ENCODE measurements around the gene UGT1A8.
"Not testable (repeated sequence)": the region's sequence is repeated elsewhere in the genome, so short reads cannot be mapped to it uniquely, and the experiment has no call there.

Gene UGT1A8

DNA sequence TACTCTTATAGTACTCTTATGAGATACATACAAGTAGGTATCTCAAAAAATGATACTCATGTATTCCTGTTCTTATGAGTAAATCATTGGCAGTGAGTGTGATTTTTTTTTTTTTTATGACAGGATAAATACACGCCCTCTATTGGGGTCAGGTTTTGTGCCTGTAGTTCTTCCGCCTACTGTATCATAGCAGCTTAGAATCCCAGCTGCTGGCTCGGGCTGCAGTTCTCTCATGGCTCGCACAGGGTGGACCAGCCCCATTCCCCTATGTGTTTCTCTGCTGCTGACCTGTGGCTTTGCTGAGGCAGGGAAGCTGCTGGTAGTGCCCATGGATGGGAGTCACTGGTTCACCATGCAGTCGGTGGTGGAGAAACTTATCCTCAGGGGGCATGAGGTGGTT lies at the start of gene UGT1A8:
Gene UGT1A8, plus strand, starts transcription at position 158 of the 400 bp plus-strand sequence. Its CDS starts 75 bp downstream, at position 233.
- H3K4me1 Mint-ChIP-seq (ENCODE audit: low read depth); H3K27ac Mint-ChIP-seq; H3K4me3 Mint-ChIP-seq; H3K9me3 Mint-ChIP-seq; H3K36me3 Mint-ChIP-seq (ENCODE audit: low read depth): not testable (repeated sequence)
- peaks cover 24% of the 10 kb centered on the region for H3K27me3 Mint-ChIP-seq (ENCODE audit: low read depth)

GRCh38 chr2:233571001-233571400 lies 46.4 kb upstream of the UGT1A8 start:
- H3K27ac Mint-ChIP-seq: no peak overlapping the region
- no peaks in the 10 kb centered on the region for H3K4me1 Mint-ChIP-seq (ENCODE audit: low read depth)
- peaks cover 33% of the 10 kb centered on the region for H3K27me3 Mint-ChIP-seq (ENCODE audit: low read depth)
- no peaks in the 10 kb centered on the region for H3K36me3 Mint-ChIP-seq (ENCODE audit: low read depth)
- H3K4me3 Mint-ChIP-seq: no peak overlapping the region
- H3K9me3 Mint-ChIP-seq: no peaks in the 10 kb centered on the region

GRCh38 chr2:233571462-233571861 lies 46.0 kb upstream of the UGT1A8 start:
- Mint-ChIP-seq H3K27me3 (ENCODE audit: low read depth) (peaks cover 33% of the 10 kb centered on the region), H3K4me3 (no peak overlapping the region), H3K27ac (no peak overlapping the region), H3K9me3 (no peaks in the 10 kb centered on the region), H3K4me1 (ENCODE audit: low read depth) (no peaks in the 10 kb centered on the region), H3K36me3 (ENCODE audit: low read depth) (no peaks in the 10 kb centered on the region)

GRCh38 chr2:233572468-233572867 lies 45.0 kb upstream of the UGT1A8 start:
- no peaks in the 10 kb centered on the region for H3K4me1 Mint-ChIP-seq (ENCODE audit: low read depth)
- peaks cover 38% of the 10 kb centered on the region for H3K27me3 Mint-ChIP-seq (ENCODE audit: low read depth)
- H3K9me3 Mint-ChIP-seq: no peaks in the 10 kb centered on the region
- no peak overlapping the region for H3K27ac Mint-ChIP-seq
- H3K36me3 Mint-ChIP-seq (ENCODE audit: low read depth): no peaks in the 10 kb centered on the region
- H3K4me3 Mint-ChIP-seq: no peak overlapping the region

- H3K27me3 Mint-ChIP-seq (ENCODE audit: low read depth): peaks cover 19% of the 10 kb centered on the region
- not testable (repeated sequence) for H3K36me3 Mint-ChIP-seq (ENCODE audit: low read depth); H3K27ac Mint-ChIP-seq; H3K9me3 Mint-ChIP-seq; H3K4me1 Mint-ChIP-seq (ENCODE audit: low read depth); H3K4me3 Mint-ChIP-seq
Observed at GRCh38 chr2:233577341-233577740, 40.1 kb upstream of the UGT1A8 start.

DNA sequence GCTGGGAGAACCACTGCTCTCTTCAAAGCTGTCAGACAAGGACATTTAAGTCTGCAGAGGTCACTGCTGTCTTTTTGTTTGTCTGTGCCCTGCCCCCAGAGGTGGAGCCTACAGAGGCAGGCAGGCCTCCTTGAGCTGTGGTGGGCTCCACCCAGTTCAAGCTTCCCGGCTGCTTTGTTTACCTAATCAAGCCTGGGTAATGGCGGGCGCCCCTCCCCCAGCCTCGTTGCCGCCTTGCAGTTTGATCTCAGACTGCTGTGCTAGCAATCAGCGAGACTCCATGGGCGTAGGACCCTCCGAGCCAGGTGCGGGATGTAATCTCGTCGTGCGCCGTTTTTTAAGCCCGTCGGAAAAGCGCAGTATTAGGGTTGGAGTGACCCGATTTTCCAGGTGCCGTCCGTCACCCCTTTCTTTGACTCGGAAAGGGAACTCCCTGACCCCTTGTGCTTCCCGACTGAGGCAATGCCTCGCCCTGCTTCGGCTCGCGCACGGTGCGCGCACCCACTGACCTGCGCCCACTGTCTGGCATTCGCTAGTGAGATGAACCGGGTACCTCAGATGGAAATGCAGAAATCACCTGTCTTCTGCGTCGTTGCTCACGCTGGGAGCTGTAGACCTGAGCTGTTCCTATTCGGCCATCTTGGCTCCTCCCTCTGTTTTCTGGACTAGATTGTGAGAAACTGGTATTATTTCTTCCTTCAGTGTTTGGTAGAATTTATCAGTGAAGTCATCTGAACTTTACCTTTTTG lies 34.0 kb upstream of the UGT1A8 start:
- not testable (repeated sequence) for H3K36me3 Mint-ChIP-seq (ENCODE audit: low read depth)

GRCh38 chr2:233584210-233584609 lies 33.2 kb upstream of the UGT1A8 start:
- H3K4me3 Mint-ChIP-seq: no peak overlapping the region
- no peaks in the 10 kb centered on the region for H3K36me3 Mint-ChIP-seq (ENCODE audit: low read depth)
- H3K27me3 Mint-ChIP-seq (ENCODE audit: low read depth): peaks cover 23% of the 10 kb centered on the region
- H3K9me3 Mint-ChIP-seq: no peaks in the 10 kb centered on the region
- H3K4me1 Mint-ChIP-seq (ENCODE audit: low read depth): no peaks in the 10 kb centered on the region
- no peak overlapping the region for H3K27ac Mint-ChIP-seq

More for the DNA sequence above, 34.0 kb upstream of the UGT1A8 start:
- H3K4me1 Mint-ChIP-seq (ENCODE audit: low read depth); H3K27ac Mint-ChIP-seq; H3K9me3 Mint-ChIP-seq; H3K4me3 Mint-ChIP-seq: not testable (repeated sequence)
- H3K27me3 Mint-ChIP-seq (ENCODE audit: low read depth): peaks cover 19% of the 10 kb centered on the region

DNA sequence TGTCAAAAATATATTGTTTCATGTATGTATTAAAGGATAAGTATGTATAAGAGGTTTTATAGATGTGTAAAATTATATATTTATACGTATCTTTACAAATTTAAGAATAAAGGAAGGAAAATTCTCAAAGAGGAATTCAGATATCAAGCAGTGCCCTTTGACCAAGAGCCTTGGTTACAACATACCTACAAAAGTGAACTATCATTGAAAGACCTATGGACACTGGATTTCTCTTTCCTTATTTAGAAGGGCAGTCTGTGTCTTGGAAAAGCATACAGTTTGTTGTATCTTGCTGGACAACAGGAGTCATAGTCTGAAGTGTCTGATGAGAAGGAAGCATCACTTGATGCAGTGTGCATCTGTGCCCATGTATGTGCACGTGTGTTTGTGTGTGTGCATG lies 29.0 kb upstream of the UGT1A8 start:
- H3K9me3 Mint-ChIP-seq: no peaks in the 10 kb centered on the region
- H3K27me3 Mint-ChIP-seq (ENCODE audit: low read depth): peaks cover 23% of the 10 kb centered on the region
- H3K4me1 Mint-ChIP-seq (ENCODE audit: low read depth): no peaks in the 10 kb centered on the region
- no peaks in the 10 kb centered on the region for H3K36me3 Mint-ChIP-seq (ENCODE audit: low read depth)
- no peak overlapping the region for H3K27ac Mint-ChIP-seq
- no peak overlapping the region for H3K4me3 Mint-ChIP-seq

DNA sequence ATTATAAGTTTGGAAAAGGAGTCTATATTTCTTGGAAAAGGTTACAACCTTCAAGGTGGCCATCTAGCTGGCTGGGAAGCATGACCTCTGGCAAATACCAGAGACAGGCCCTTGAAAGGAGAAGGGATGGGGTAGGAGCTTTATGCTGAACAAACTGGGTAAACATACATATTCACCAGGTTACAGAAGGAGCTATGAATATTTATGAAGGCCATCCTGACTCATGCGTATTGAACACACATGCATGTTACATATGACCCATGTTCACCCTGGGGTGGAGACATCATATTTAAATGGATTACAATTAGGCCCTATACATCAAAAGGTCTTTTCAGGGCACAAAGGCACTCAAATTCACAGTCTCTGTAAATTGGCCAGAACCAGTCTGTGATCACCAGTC lies 24.7 kb upstream of the UGT1A8 start:
- H3K9me3 Mint-ChIP-seq; H3K36me3 Mint-ChIP-seq (ENCODE audit: low read depth); H3K27ac Mint-ChIP-seq; H3K4me1 Mint-ChIP-seq (ENCODE audit: low read depth); H3K27me3 Mint-ChIP-seq (ENCODE audit: low read depth); H3K4me3 Mint-ChIP-seq: not testable (repeated sequence)

- no peak overlapping the region for H3K4me3 Mint-ChIP-seq
- H3K9me3 Mint-ChIP-seq: no peaks in the 10 kb centered on the region
- H3K27me3 Mint-ChIP-seq (ENCODE audit: low read depth): peaks cover 3% of the 10 kb centered on the region
- H3K27ac Mint-ChIP-seq: no peak overlapping the region
- H3K4me1 Mint-ChIP-seq (ENCODE audit: low read depth): no peaks in the 10 kb centered on the region
- no peaks in the 10 kb centered on the region for H3K36me3 Mint-ChIP-seq (ENCODE audit: low read depth)
Observed at GRCh38 chr2:233593201-233593600, 24.2 kb upstream of the UGT1A8 start.

DNA sequence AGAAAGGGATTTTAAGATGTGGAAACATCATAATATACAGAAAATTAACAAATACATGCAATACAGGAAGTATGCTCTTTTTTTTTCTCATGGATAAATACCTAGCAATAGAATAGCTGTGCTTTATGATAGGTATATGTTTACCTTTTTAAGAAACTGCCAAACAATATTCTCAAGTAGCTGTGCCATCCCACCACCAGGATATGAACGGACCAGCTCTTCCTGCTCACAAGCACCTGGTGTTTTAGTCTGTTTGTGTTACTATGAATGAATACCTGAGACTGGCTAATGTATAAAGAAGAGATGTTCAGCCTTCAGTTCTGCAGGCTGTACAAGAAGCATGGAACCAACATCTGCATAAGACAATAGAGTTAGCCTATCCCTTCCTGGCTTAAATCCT lies 19.9 kb upstream of the UGT1A8 start:
- H3K4me1 Mint-ChIP-seq (ENCODE audit: low read depth): no peaks in the 10 kb centered on the region
- H3K4me3 Mint-ChIP-seq: no peak overlapping the region
- H3K27ac Mint-ChIP-seq: no peak overlapping the region
- H3K27me3 Mint-ChIP-seq (ENCODE audit: low read depth): peaks cover 3% of the 10 kb centered on the region
- H3K9me3 Mint-ChIP-seq: no peaks in the 10 kb centered on the region
- H3K36me3 Mint-ChIP-seq (ENCODE audit: low read depth): no peaks in the 10 kb centered on the region

DNA sequence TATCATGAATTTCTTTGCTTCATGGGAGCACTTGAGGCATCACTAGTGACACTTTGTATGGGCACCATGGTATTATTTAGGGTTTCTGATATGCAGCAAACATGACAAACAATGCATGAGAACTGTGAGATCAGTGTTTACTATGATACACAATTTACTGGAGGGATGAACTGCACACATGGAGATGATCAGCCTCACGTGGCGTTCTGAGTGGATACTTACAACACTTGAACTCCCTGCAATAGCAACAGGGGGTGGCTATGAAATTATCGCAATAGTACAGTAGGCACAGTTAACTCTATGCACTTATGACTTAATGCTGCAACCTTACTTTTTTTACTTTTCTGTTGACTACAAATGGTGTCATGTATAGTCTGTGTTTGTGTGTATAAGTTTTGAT lies 18.5 kb upstream of the UGT1A8 start:
- Mint-ChIP-seq H3K27ac (no peak overlapping the region), H3K4me3 (no peak overlapping the region), H3K36me3 (ENCODE audit: low read depth) (no peaks in the 10 kb centered on the region), H3K4me1 (ENCODE audit: low read depth) (no peaks in the 10 kb centered on the region), H3K27me3 (ENCODE audit: low read depth) (peaks cover 3% of the 10 kb centered on the region), H3K9me3 (no peaks in the 10 kb centered on the region)

GRCh38 chr2:233600386-233600785 lies 17.0 kb upstream of the UGT1A8 start:
- peaks cover 3% of the 10 kb centered on the region for H3K27me3 Mint-ChIP-seq (ENCODE audit: low read depth)
- H3K4me3 Mint-ChIP-seq: no peak overlapping the region
- H3K27ac Mint-ChIP-seq: no peak overlapping the region
- no peaks in the 10 kb centered on the region for H3K4me1 Mint-ChIP-seq (ENCODE audit: low read depth)
- H3K36me3 Mint-ChIP-seq (ENCODE audit: low read depth): no peaks in the 10 kb centered on the region
- H3K9me3 Mint-ChIP-seq: no peaks in the 10 kb centered on the region

- peaks cover 3% of the 10 kb centered on the region for H3K27me3 Mint-ChIP-seq (ENCODE audit: low read depth)
- no peaks in the 10 kb centered on the region for H3K9me3 Mint-ChIP-seq
- no peak overlapping the region for H3K4me3 Mint-ChIP-seq
- H3K36me3 Mint-ChIP-seq (ENCODE audit: low read depth): no peaks in the 10 kb centered on the region
- H3K27ac Mint-ChIP-seq: no peak overlapping the region
- no peaks in the 10 kb centered on the region for H3K4me1 Mint-ChIP-seq (ENCODE audit: low read depth)
Observed at GRCh38 chr2:233602076-233602475, 15.4 kb upstream of the UGT1A8 start.

- no peaks in the 10 kb centered on the region for H3K4me1 Mint-ChIP-seq (ENCODE audit: low read depth)
- no peak overlapping the region for H3K4me3 Mint-ChIP-seq
- no peaks in the 10 kb centered on the region for H3K9me3 Mint-ChIP-seq
- H3K27me3 Mint-ChIP-seq (ENCODE audit: low read depth): peaks cover 3% of the 10 kb centered on the region
- no peak overlapping the region for H3K27ac Mint-ChIP-seq
- no peaks in the 10 kb centered on the region for H3K36me3 Mint-ChIP-seq (ENCODE audit: low read depth)
Observed at GRCh38 chr2:233603520-233603919, 13.9 kb upstream of the UGT1A8 start.

DNA sequence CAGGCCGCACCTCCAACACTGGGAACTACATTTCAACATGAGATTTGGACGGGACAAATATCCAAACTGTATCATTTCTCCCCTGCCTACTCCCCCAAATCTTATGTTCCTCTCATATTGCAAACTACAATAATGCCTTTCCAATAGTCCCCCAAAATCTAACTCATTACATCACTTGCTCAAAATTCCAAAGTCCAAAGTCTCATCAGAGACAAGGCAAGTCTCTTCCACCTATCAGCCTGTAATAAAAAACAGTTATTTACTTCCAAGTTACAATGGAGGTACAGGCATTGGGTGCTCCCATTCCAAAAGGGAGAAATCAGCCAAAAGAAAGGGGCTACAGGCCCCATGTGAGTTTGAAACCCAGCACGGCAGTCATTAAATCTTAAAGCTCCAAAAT lies 12.6 kb upstream of the UGT1A8 start:
- Mint-ChIP-seq H3K4me3 (no peak overlapping the region), H3K4me1 (ENCODE audit: low read depth) (no peaks in the 10 kb centered on the region), H3K27ac (no peak overlapping the region), H3K27me3 (ENCODE audit: low read depth) (peaks cover 3% of the 10 kb centered on the region), H3K36me3 (ENCODE audit: low read depth) (no peaks in the 10 kb centered on the region), H3K9me3 (no peaks in the 10 kb centered on the region)
